IPS-20b (cell line): ENCODE measurements around the gene MEOX1.

ENCODE experiments used
- H3K27ac ChIP-seq: one replicate; pipeline ENCODE4 v1.5.1; 2013; ENCODE audit warnings: low read length
- H3K27me3 ChIP-seq: 2 replicates; pipeline ENCODE4 v1.6.1; 2013; ENCODE audit warnings: mild to moderate bottlenecking, low read length, inconsistent platforms; ENCODE audit not compliant: insufficient read depth
- H3K36me3 ChIP-seq: 2 replicates; pipeline ENCODE4 v1.6.1; 2013; ENCODE audit warnings: low read depth, mild to moderate bottlenecking, inconsistent platforms, low read length, moderate library complexity; ENCODE audit not compliant: insufficient read depth
- H3K4me1 ChIP-seq: 2 replicates; pipeline ENCODE4 v1.6.1; 2013; ENCODE audit warnings: mild to moderate bottlenecking, control low read depth, inconsistent platforms, low read length, moderate library complexity; ENCODE audit not compliant: insufficient read depth
- H3K4me3 ChIP-seq: 2 replicates; pipeline ENCODE4 v1.5.1; 2013; ENCODE audit warnings: mild to moderate bottlenecking, low read length, inconsistent platforms
- H3K9ac ChIP-seq: 2 replicates; pipeline ENCODE4 v1.6.1; 2013; ENCODE audit warnings: low read depth, mild to moderate bottlenecking, inconsistent platforms, low read length, moderate library complexity
- H3K9me3 ChIP-seq: 2 replicates; pipeline ENCODE4 v1.6.1; 2013; ENCODE audit warnings: mild to moderate bottlenecking, low read depth, low read length, inconsistent platforms; ENCODE audit not compliant: insufficient read depth

Gene MEOX1

GRCh38 chr17:43661699-43662412, at the start of gene MEOX1:
Gene MEOX1 (minus strand): TSS chr17:43661922. CDS start chr17:43661534, 388 bp downstream.
- Histone ChIP-seq H3K27ac (no peak within 1 kb of the TSS), H3K27me3 (no peaks in the 10 kb centered on the region), H3K4me3 (no peak within 1 kb of the TSS), H3K36me3 (no peaks in the 10 kb centered on the region), H3K9ac (no peak within 1 kb of the TSS), H3K4me1 (peaks cover 14% of the 10 kb centered on the region), H3K9me3 (no peaks in the 10 kb centered on the region)

- no peak overlapping the region for H3K9ac ChIP-seq
- no peak overlapping the region for H3K27ac ChIP-seq
- no peaks in the 10 kb centered on the region for H3K9me3 ChIP-seq
- H3K36me3 ChIP-seq, result no peaks in the 10 kb centered on the region
- H3K27me3 ChIP-seq, result peaks cover 33% of the 10 kb centered on the region
- no peak overlapping the region for H3K4me3 ChIP-seq
- no peaks in the 10 kb centered on the region for H3K4me1 ChIP-seq
Measured at GRCh38 chr17:43710101-43710500, 48.4 kb upstream of the MEOX1 start.

GRCh38 chr17:43709210-43709609, 47.5 kb upstream of the MEOX1 start:
- no peaks in the 10 kb centered on the region for H3K36me3 ChIP-seq
- H3K4me3 ChIP-seq, result no peak overlapping the region
- H3K9me3 ChIP-seq, result no peaks in the 10 kb centered on the region
- H3K4me1 ChIP-seq, result no peaks in the 10 kb centered on the region
- no peak overlapping the region for H3K9ac ChIP-seq
- no peak overlapping the region for H3K27ac ChIP-seq
- H3K27me3 ChIP-seq, result peaks cover 24% of the 10 kb centered on the region

GRCh38 chr17:43707184-43707583, 45.5 kb upstream of the MEOX1 start:
- Histone ChIP-seq H3K9me3 (no peaks in the 10 kb centered on the region), H3K27ac (no peak overlapping the region), H3K4me3 (no peak overlapping the region), H3K27me3 (peaks cover 4% of the 10 kb centered on the region), H3K4me1 (no peaks in the 10 kb centered on the region), H3K36me3 (no peaks in the 10 kb centered on the region), H3K9ac (no peak overlapping the region)

- H3K9me3 ChIP-seq, result no peaks in the 10 kb centered on the region
- H3K27me3 ChIP-seq, result no peaks in the 10 kb centered on the region
- H3K36me3 ChIP-seq, result no peaks in the 10 kb centered on the region
- no peak overlapping the region for H3K4me3 ChIP-seq
- no peaks in the 10 kb centered on the region for H3K4me1 ChIP-seq
- no peak overlapping the region for H3K27ac ChIP-seq
- H3K9ac ChIP-seq, result no peak overlapping the region
Measured at GRCh38 chr17:43706235-43706634, 44.5 kb upstream of the MEOX1 start.

GRCh38 chr17:43703630-43704029, 41.9 kb upstream of the MEOX1 start:
- no peak overlapping the region for H3K9ac ChIP-seq
- no peaks in the 10 kb centered on the region for H3K4me1 ChIP-seq
- H3K27me3 ChIP-seq, result no peaks in the 10 kb centered on the region

GRCh38 chr17:43702637-43703036, 40.9 kb upstream of the MEOX1 start:
- H3K36me3 ChIP-seq, result no peaks in the 10 kb centered on the region
- no peaks in the 10 kb centered on the region for H3K9me3 ChIP-seq
- H3K27me3 ChIP-seq, result no peaks in the 10 kb centered on the region
- H3K27ac ChIP-seq, result no peak overlapping the region
- H3K9ac ChIP-seq, result no peak overlapping the region
- H3K4me1 ChIP-seq, result no peaks in the 10 kb centered on the region
- no peak overlapping the region for H3K4me3 ChIP-seq

More at GRCh38 chr17:43703630-43704029, 41.9 kb upstream of the MEOX1 start:
- Histone ChIP-seq H3K27ac (no peak overlapping the region), H3K36me3 (no peaks in the 10 kb centered on the region), H3K9me3 (no peaks in the 10 kb centered on the region), H3K4me3 (no peak overlapping the region)

- no peak overlapping the region for H3K4me3 ChIP-seq
- no peaks in the 10 kb centered on the region for H3K36me3 ChIP-seq
- H3K27ac ChIP-seq, result no peak overlapping the region
- H3K9me3 ChIP-seq, result no peaks in the 10 kb centered on the region
- H3K9ac ChIP-seq, result no peak overlapping the region
- H3K27me3 ChIP-seq, result no peaks in the 10 kb centered on the region
- H3K4me1 ChIP-seq, result no peaks in the 10 kb centered on the region
Measured at GRCh38 chr17:43701318-43701743, 39.6 kb upstream of the MEOX1 start.

- no peaks in the 10 kb centered on the region; the same call in 1 of the 2 replicates for H3K4me1 ChIP-seq
- no peaks in the 10 kb centered on the region for H3K36me3 ChIP-seq
- H3K9ac ChIP-seq, result no peak overlapping the region
Measured at GRCh38 chr17:43699438-43699756, 37.7 kb upstream of the MEOX1 start.

GRCh38 chr17:43698678-43699437, 37.1 kb upstream of the MEOX1 start:
- H3K27ac ChIP-seq, result no peak overlapping the region
- no peaks in the 10 kb centered on the region; the same call in 1 of the 2 replicates for H3K4me1 ChIP-seq
- no peaks in the 10 kb centered on the region for H3K36me3 ChIP-seq
- no peaks in the 10 kb centered on the region for H3K27me3 ChIP-seq
- no peak overlapping the region for H3K4me3 ChIP-seq
- no peaks in the 10 kb centered on the region for H3K9me3 ChIP-seq
- H3K9ac ChIP-seq, result no peak overlapping the region

More at GRCh38 chr17:43699438-43699756, 37.7 kb upstream of the MEOX1 start:
- no peak overlapping the region for H3K27ac ChIP-seq
- no peaks in the 10 kb centered on the region for H3K9me3 ChIP-seq
- no peaks in the 10 kb centered on the region for H3K27me3 ChIP-seq
- no peak overlapping the region for H3K4me3 ChIP-seq

- Histone ChIP-seq H3K27ac (no peak overlapping the region), H3K36me3 (no peaks in the 10 kb centered on the region), H3K27me3 (no peaks in the 10 kb centered on the region), H3K9ac (no peak overlapping the region), H3K9me3 (no peaks in the 10 kb centered on the region), H3K4me3 (no peak overlapping the region), H3K4me1 (no peaks in the 10 kb centered on the region; the same call in 1 of the 2 replicates)
Measured at GRCh38 chr17:43697937-43698336, 36.2 kb upstream of the MEOX1 start.

GRCh38 chr17:43696891-43697290, 35.2 kb upstream of the MEOX1 start:
- H3K27ac ChIP-seq, result no peak overlapping the region

More at GRCh38 chr17:43696891-43697290, 35.2 kb upstream of the MEOX1 start:
- no peaks in the 10 kb centered on the region; the same call in 1 of the 2 replicates for H3K4me1 ChIP-seq
- no peaks in the 10 kb centered on the region for H3K27me3 ChIP-seq
- H3K36me3 ChIP-seq, result no peaks in the 10 kb centered on the region
- no peak overlapping the region for H3K4me3 ChIP-seq
- no peak overlapping the region for H3K9ac ChIP-seq
- no peaks in the 10 kb centered on the region for H3K9me3 ChIP-seq
